H1 (cell line): Measurements from ENCODE around the gene SLC23A2. TPM values are rescaled to one million over a fixed set of nuclear protein-coding genes. Genes with fewer than 3 reads are reported as not detected.

ENCODE experiments used
- CTCF ChIA-PET: fragments of 300-600 bp; sonication (Branson Sonifier 250); formaldehyde crosslinking; loops from one replicate; lab custom pipeline; 2021; ENCODE audit not compliant: partially characterized antibody; lab: Charles Lee
- POLR2A ChIA-PET: fragments of 300-600 bp; sonication (Branson Sonifier 250); formaldehyde crosslinking; loops from one replicate; lab custom pipeline; 2021; ENCODE audit warnings: inconsistent platforms; ENCODE audit not compliant: partially characterized antibody; lab: Charles Lee
- DNase-seq, 2 experiments: peaks; one replicate each; pipeline versions ENCODE4 v3.0.0 to v3.0.0-alpha.2; 2010 to 2022; ENCODE audit warnings: low spot score in 2 of 2, low read depth in 1 of 2, mixed read lengths in 1 of 2
- FAIRE-seq: peaks from 2 replicates; lab custom pipeline; 2011; peaks lifted over from hg19 to GRCh38; lab: Jason Lieb, UNC
- H2AFZ ChIP-seq: 2 replicates; pipeline ENCODE4 v1.8.1; 2012; ENCODE audit warnings: low read length, inconsistent platforms
- H2AK5ac ChIP-seq: 2 replicates; pipeline ENCODE4 v1.6.1; 2013; ENCODE audit warnings: low read depth, low read length
- H2BK120ac ChIP-seq: replicated peaks from 2 replicates; pipeline ENCODE3; 2013; ENCODE audit warnings: low read depth, low read length, inconsistent platforms
- H2BK12ac ChIP-seq: 2 replicates; pipeline ENCODE4 v1.6.1; 2013; ENCODE audit warnings: low read depth, low read length
- H2BK15ac ChIP-seq: 2 replicates; pipeline ENCODE4 v1.6.1; 2013; ENCODE audit warnings: low read length
- H2BK20ac ChIP-seq: 2 replicates; pipeline ENCODE4 v1.6.1; 2013; ENCODE audit warnings: low read length
- H2BK5ac ChIP-seq: 2 replicates; pipeline ENCODE4 v1.6.1; 2013; ENCODE audit warnings: low read depth, low read length
- H3K14ac ChIP-seq: 2 replicates; pipeline ENCODE4 v1.6.1; 2013; ENCODE audit warnings: inconsistent platforms; ENCODE audit not compliant: insufficient read length
- H3K18ac ChIP-seq: 2 replicates; pipeline ENCODE4 v1.6.1; 2013; ENCODE audit warnings: low read length; ENCODE audit errors: extremely low read depth
- H3K23ac ChIP-seq: 2 replicates; pipeline ENCODE4 v1.6.1; 2013; ENCODE audit warnings: inconsistent platforms; ENCODE audit not compliant: insufficient read length
- H3K23me2 ChIP-seq: 2 replicates; pipeline ENCODE4 v1.6.1; 2013; ENCODE audit warnings: low read depth, low read length
- H3K27ac ChIP-seq: 2 replicates; pipeline ENCODE4 v1.6.1; 2011; ENCODE audit warnings: low read depth, low read length, inconsistent platforms
- H3K27me3 ChIP-seq, 4 experiments: replicated peaks in 1 of 4; 1 replicate in 1 of 4; 2 replicates in 3 of 4; pipeline versions ENCODE4 v1.6.1 to v1.8.1; 2011 to 2013; ENCODE audit warnings: low read length in 3 of 4, mild to moderate bottlenecking in 3 of 4, inconsistent platforms in 2 of 4, mixed read lengths in 2 of 4, moderate library complexity in 1 of 4; ENCODE audit not compliant: control insufficient read depth in 3 of 4, insufficient read depth in 3 of 4; ENCODE audit errors: extremely low read depth in 1 of 4
- H3K36me3 ChIP-seq, 4 experiments: 2 replicates each; pipeline versions ENCODE4 v1.6.1 to v1.8.1; 2011 to 2013; ENCODE audit warnings: mild to moderate bottlenecking in 4 of 4, low read length in 3 of 4, moderate library complexity in 2 of 4, control low read depth in 1 of 4, inconsistent platforms in 1 of 4; ENCODE audit not compliant: insufficient read depth in 4 of 4, control insufficient read depth in 2 of 4
- H3K4ac ChIP-seq: replicated peaks from 2 replicates; pipeline ENCODE3; 2013; ENCODE audit warnings: low read length, low read depth, mixed read lengths, inconsistent platforms; ENCODE audit not compliant: insufficient read length
- H3K4me1 ChIP-seq, 4 experiments: replicated peaks in 1 of 4; 1 replicate in 1 of 4; 2 replicates in 3 of 4; pipeline versions ENCODE4 v1.6.1 to v1.8.1; 2011 to 2013; ENCODE audit warnings: low read length in 3 of 4, inconsistent platforms in 2 of 4, mixed read lengths in 1 of 4; ENCODE audit not compliant: insufficient read depth in 4 of 4, control insufficient read depth in 3 of 4
- H3K4me2 ChIP-seq, 2 experiments: 2 replicates each; pipeline versions ENCODE4 v1.6.1 to v1.8.1; 2011 to 2013; ENCODE audit warnings: low read depth in 2 of 2, low read length in 2 of 2, control low read depth in 1 of 2, inconsistent platforms in 1 of 2, mild to moderate bottlenecking in 1 of 2; ENCODE audit not compliant: insufficient read depth in 1 of 2
- H3K4me3 ChIP-seq, 4 experiments: fragments of 200-600, 300-600 bp in 1 of 4; sonication (generic), shearing (Covaris generic), sonication (Bioruptor Twin) in 1 of 4; 2 replicates each; pipeline versions ENCODE4 v1.5.1 to v1.8.1; 2011 to 2016; ENCODE audit warnings: low read length in 4 of 4, low read depth in 3 of 4, control low read depth in 2 of 4, inconsistent platforms in 2 of 4, mild to moderate bottlenecking in 2 of 4, mixed read lengths in 1 of 4, moderate library complexity in 1 of 4; ENCODE audit not compliant: insufficient read depth in 2 of 4; ENCODE audit errors: extremely low read depth in 1 of 4
- H3K56ac ChIP-seq: replicated peaks from 2 replicates; pipeline ENCODE3; 2013; ENCODE audit warnings: low read depth, mild to moderate bottlenecking, mixed read lengths, low read length, inconsistent platforms; ENCODE audit not compliant: insufficient read length
- H3K79me1 ChIP-seq: 2 replicates; pipeline ENCODE4 v1.6.1; 2013; ENCODE audit warnings: low read depth, low read length, control low read depth
- H3K79me2 ChIP-seq, 2 experiments: 2 replicates each; pipeline versions ENCODE4 v1.6.1 to v1.8.1; 2012 to 2013; ENCODE audit warnings: low read length in 2 of 2, mild to moderate bottlenecking in 2 of 2, inconsistent platforms in 1 of 2; ENCODE audit not compliant: insufficient read depth in 2 of 2, control insufficient read depth in 1 of 2
- H3K9ac ChIP-seq, 4 experiments: replicated peaks in 1 of 4; 1 replicate in 1 of 4; 2 replicates in 3 of 4; pipeline versions ENCODE4 v1.6.1 to v1.8.1; 2011 to 2013; ENCODE audit warnings: low read depth in 3 of 4, low read length in 3 of 4, control low read depth in 2 of 4, mild to moderate bottlenecking in 2 of 4, moderate library complexity in 2 of 4, inconsistent platforms in 1 of 4; ENCODE audit errors: extremely low read depth in 1 of 4
- H3K9me3 ChIP-seq, 2 experiments: 2 replicates each; pipeline versions ENCODE4 v1.6.1 to v1.8.1; 2012 to 2013; ENCODE audit warnings: mild to moderate bottlenecking in 2 of 2, moderate library complexity in 2 of 2, control low read depth in 1 of 2, inconsistent platforms in 1 of 2, low read depth in 1 of 2, low read length in 1 of 2, mixed read lengths in 1 of 2; ENCODE audit not compliant: insufficient read depth in 2 of 2
- H4K20me1 ChIP-seq, 2 experiments: replicated peaks in 1 of 2; 2 replicates each; pipeline versions ENCODE3 to v1.8.1; 2011 to 2013; ENCODE audit warnings: inconsistent platforms in 2 of 2, low read length in 2 of 2, mild to moderate bottlenecking in 1 of 2; ENCODE audit not compliant: insufficient read depth in 2 of 2, control insufficient read depth in 1 of 2
- H4K5ac ChIP-seq: 2 replicates; pipeline ENCODE4 v1.6.1; 2013; ENCODE audit warnings: low read length, low read depth, mixed read lengths, inconsistent platforms; ENCODE audit not compliant: insufficient read length
- H4K8ac ChIP-seq: 2 replicates; pipeline ENCODE4 v1.8.0; 2013; ENCODE audit warnings: mild to moderate bottlenecking, moderate library complexity, low read length, inconsistent platforms; ENCODE audit not compliant: insufficient read depth; ENCODE audit errors: extremely low read depth
- H4K91ac ChIP-seq: replicated peaks from 2 replicates; pipeline ENCODE3; 2013; ENCODE audit warnings: low read length, mixed read lengths, inconsistent platforms; ENCODE audit not compliant: insufficient read length
- CBX5 ChIP-seq: fragments of 300-800, 300-1000 bp; sonication (generic); IDR thresholded peaks from 2 replicates; pipeline ENCODE4 v1.7.1; 2016; ENCODE audit warnings: antibody characterized with exemption, low read length, low read depth
- CHD1 ChIP-seq: IDR thresholded peaks from 2 replicates; pipeline ENCODE4 v1.6.1; 2012; ENCODE audit warnings: low read depth, low read length, improper control_type of control experiment
- CREB1 ChIP-seq: IDR thresholded peaks from 2 replicates; pipeline ENCODE4 v1.6.1; 2012; ENCODE audit warnings: inconsistent platforms
- CTBP2 ChIP-seq: IDR thresholded peaks from 2 replicates; pipeline ENCODE4 v1.7.0; 2011; ENCODE audit warnings: borderline replicate concordance, mild to moderate bottlenecking, moderate library complexity, mixed read lengths, low read length; ENCODE audit not compliant: insufficient read depth, insufficient read length
- RNF2 ChIP-seq: fragments of 200-900, 300-1000 bp; sonication (generic); IDR thresholded peaks from 2 replicates; pipeline ENCODE4 v1.7.1; 2016; ENCODE audit warnings: borderline replicate concordance, low read depth, mild to moderate bottlenecking, antibody characterized with exemption, low read length; ENCODE audit not compliant: poor library complexity, severe bottlenecking; ENCODE audit errors: missing control alignments
- SUZ12 ChIP-seq: fragments of 200-600 bp; sonication (generic); IDR thresholded peaks from 2 replicates; pipeline ENCODE4 v1.6.1; 2012; ENCODE audit warnings: mild to moderate bottlenecking, inconsistent platforms, low read length, moderate library complexity, mixed read lengths
- WGBS, 2 experiments: shearing (Covaris generic) in 1 of 2; methylation state at CpG; one replicate each; pipeline versions ENCODE4 v1.1.6 to v1.1.7; 2013 to 2015; ENCODE audit warnings: low lambda C conversion rate in 2 of 2, mixed read lengths in 2 of 2, inconsistent platforms in 1 of 2, low coverage in 1 of 2, missing lambda C conversion rate in 1 of 2; ENCODE audit not compliant: insufficient replicate concordance in 2 of 2, insufficient coverage in 1 of 2, insufficient read length in 1 of 2; ENCODE audit errors: extremely low coverage in 1 of 2, missing lambda C conversion rate in 1 of 2; 5-methylcytosine and 5-hydroxymethylcytosine counted together
- polyA plus RNA-seq, 7 experiments: library from polyadenylated mRNA; depleted of rRNA in 3 of 7; stranded (reverse) in 5 of 7; unstranded in 2 of 7; fragments of >200 nt in 5 of 7; fragments of 200-250 nt in 2 of 7; gene quantifications; 1 replicate in 5 of 7; 2 replicates in 1 of 7; 4 replicates in 1 of 7; pipeline versions ENCODE4 v1.2.1 to v1.2.3, GENCODE V29; 2011 to 2013; ENCODE audit warnings: missing spikeins in 2 of 7, mixed read lengths in 2 of 7
- total RNA-seq: library from RNA; stranded (reverse); fragmentation: NEBNext Ultra II Directional; extraction: Animal tissue kit (Norgen Biotek cat#: 25700); gene quantifications from 2 replicates; pipeline ENCODE4 v1.2.1, GENCODE V29; 2021
- TF ChIP-seq, protein P1 (sequence below): IDR thresholded peaks from 2 replicates; pipeline ENCODE4 v1.6.1; 2011; ENCODE audit warnings: low read depth, mild to moderate bottlenecking, low read length; ENCODE audit not compliant: insufficient read depth
- TF ChIP-seq, protein P2 (sequence below): IDR thresholded peaks from 2 replicates; pipeline ENCODE4 v1.6.1; 2012; ENCODE audit warnings: inconsistent platforms

SLC23A2 gene
- total and polyA plus RNA-seq, 2 of the 8 experiments (the other 6 are each of a cell fraction or from before 2014, with no cell fraction given): 17.0 to 18.6 TPM

DNA sequence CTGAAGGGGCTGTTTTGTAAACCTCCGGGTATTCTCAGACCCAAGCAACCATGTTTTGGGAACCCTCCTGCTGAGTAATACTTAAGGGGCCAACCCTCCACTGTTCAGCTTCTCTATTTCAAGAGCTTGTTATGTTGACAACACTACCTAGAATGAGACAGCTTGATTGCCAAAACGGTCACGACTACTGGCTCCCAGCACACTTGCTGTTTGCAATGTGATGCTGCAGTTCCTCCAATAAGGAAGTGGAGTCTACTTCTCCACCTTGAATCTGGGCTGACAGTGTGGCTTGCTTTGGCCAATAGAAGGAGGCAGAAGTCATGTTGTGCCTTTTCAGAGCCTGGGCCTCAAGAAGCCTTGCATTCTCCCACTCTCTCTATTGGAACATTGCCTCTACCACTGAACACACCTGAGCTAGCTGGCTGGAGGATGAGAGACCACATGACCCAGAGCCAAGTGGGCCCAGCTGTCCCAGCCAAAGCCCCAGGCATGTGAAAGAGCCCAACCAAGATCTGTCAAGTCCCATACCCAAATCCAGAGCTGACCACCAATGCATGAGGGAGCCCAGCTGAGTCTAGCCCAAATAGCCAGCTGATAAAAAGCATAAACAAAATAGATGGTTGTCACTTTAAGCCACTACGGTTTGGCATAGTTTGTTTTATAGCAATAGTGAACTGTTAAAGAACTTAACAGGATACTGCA, 171.6 kb downstream of the SLC23A2 start:
- H4K91ac ChIP-seq: no peak overlapping the region
- H2BK120ac ChIP-seq: no peak overlapping the region
- H3K23me2 ChIP-seq: no peaks in the 10 kb centered on the region
- POLR2A ChIA-PET: no interaction called here
- H3K14ac ChIP-seq: peak overlapping the region; percentile 17
- H4K8ac ChIP-seq: no peak overlapping the region
- no peak overlapping the region for H3K4me3 ChIP-seq
- WGBS, 2 experiments: 82% methylated on average over 4 of the region's 4 CpGs; no CpG with 5 or more reads in 1 of the 2 experiments
- no peak overlapping the region for H2AFZ ChIP-seq
- H4K5ac ChIP-seq: no peak overlapping the region
- H3K36me3 ChIP-seq: no peaks in the 10 kb centered on the region
- H3K79me1 ChIP-seq: no peaks in the 10 kb centered on the region
- TF ChIP-seq CREB1: no peak
- TF ChIP-seq, protein P1, sequence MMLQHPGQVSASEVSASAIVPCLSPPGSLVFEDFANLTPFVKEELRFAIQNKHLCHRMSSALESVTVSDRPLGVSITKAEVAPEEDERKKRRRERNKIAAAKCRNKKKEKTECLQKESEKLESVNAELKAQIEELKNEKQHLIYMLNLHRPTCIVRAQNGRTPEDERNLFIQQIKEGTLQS: no peak
- TF ChIP-seq, protein P2, sequence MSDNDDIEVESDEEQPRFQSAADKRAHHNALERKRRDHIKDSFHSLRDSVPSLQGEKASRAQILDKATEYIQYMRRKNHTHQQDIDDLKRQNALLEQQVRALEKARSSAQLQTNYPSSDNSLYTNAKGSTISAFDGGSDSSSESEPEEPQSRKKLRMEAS: no peak
- TF ChIP-seq SUZ12: no peak
- no peak for TF ChIP-seq RNF2
- TF ChIP-seq CHD1: no peak
- no peak for TF ChIP-seq CBX5
- no peak for TF ChIP-seq CTBP2
- no peak overlapping the region for H3K4me2 ChIP-seq
- no peak overlapping the region for H3K9ac ChIP-seq
- H3K18ac ChIP-seq: no peak overlapping the region
- no peaks in the 10 kb centered on the region for H3K79me2 ChIP-seq
- FAIRE-seq (no peak), DNase-seq (peak in 1 of 2 experiments; percentile 33)
- H3K9me3 ChIP-seq: no peaks in the 10 kb centered on the region
- no peak overlapping the region for H3K56ac ChIP-seq
- H3K27me3 ChIP-seq: no peaks in the 10 kb centered on the region
- CTCF ChIA-PET: interaction anchor here (0.6 to 1.3 kb wide), 3 partner anchors 67 to 126 kb away, joined by 3 read pairs; no protein-coding TSS in a partner anchor
- no peak overlapping the region for H3K23ac ChIP-seq
- H4K20me1 ChIP-seq: no peaks in the 10 kb centered on the region
- no peak overlapping the region for H2BK20ac ChIP-seq
- peak overlapping the region; percentile 33 for H3K4ac ChIP-seq
- H3K4me1 ChIP-seq: peaks cover 0 to under 1% (median 0%) of the 10 kb centered on the region in 4 experiments; a peak in 3 of 7 replicates
- H2BK5ac ChIP-seq: no peak overlapping the region
- no peak overlapping the region for H3K27ac ChIP-seq
- H2AK5ac ChIP-seq: no peak overlapping the region
- H2BK12ac ChIP-seq: no peak overlapping the region
- no peak overlapping the region for H2BK15ac ChIP-seq
